ENCODE measurements around the gene RERG.

GRCh38 chr12:15196221-15196620, 25.0 kb downstream of the RERG start:
- TF ChIP-seq CTCF (tag by site-specific recombination; IDR thresholded peaks at IDR 0.05) (no peak), TRIM28 (IDR thresholded peaks at IDR 0.05; ENCODE audit: borderline replicate concordance, low read length) (no peak), ZNF140 (tag by site-specific recombination; IDR thresholded peaks at IDR 0.05) (no peak), ZNF580 (tag by site-specific recombination; IDR thresholded peaks at IDR 0.05) (no peak), MYNN (tag by site-specific recombination; IDR thresholded peaks at IDR 0.05; ENCODE audit: borderline replicate concordance) (no peak), GLI4 (tag by site-specific recombination; IDR thresholded peaks at IDR 0.05) (no peak), ZBTB8A (tag by site-specific recombination; IDR thresholded peaks at IDR 0.05) (no peak), ZNF121 (tag by site-specific recombination; IDR thresholded peaks at IDR 0.05) (no peak), ZNF292 (tag by site-specific recombination; IDR thresholded peaks at IDR 0.05; ENCODE audit: borderline replicate concordance, low read depth) (no peak), ZNF133 (tag by site-specific recombination; IDR thresholded peaks at IDR 0.05) (no peak), GLIS1 (tag by site-specific recombination; IDR thresholded peaks at IDR 0.05) (no peak), ZNF777 (tag by site-specific recombination; IDR thresholded peaks at IDR 0.05; ENCODE audit: borderline replicate concordance) (no peak), ZNF311 (tag by site-specific recombination; IDR thresholded peaks at IDR 0.05; ENCODE audit: borderline replicate concordance) (no peak)

Measured in HEK293 (cell line).